SK-N-SH (cell line): ENCODE data around the gene CDC42. TPM values are rescaled to one million over a fixed set of nuclear protein-coding genes. Genes with fewer than 3 reads are reported as not detected.
A peak's percentile ranks its signal among the peaks of the same experiment; 100 is the strongest.

ENCODE experiments used
- CTCF ChIA-PET: fragments of 300-600, 350-600 bp; formaldehyde crosslinking; extraction: SDS; loops from one replicate; lab custom pipeline; 2021; lab: Yijun Ruan, JAX
- POLR2A ChIA-PET: fragments of 350-600 bp; sonication (Branson Sonifier 250); formaldehyde crosslinking; extraction: SDS; loops from one replicate; lab custom pipeline; 2020; ENCODE audit warnings: antibody characterized with exemption, inconsistent platforms; lab: Yijun Ruan, JAX
- DNase-seq: peaks from one replicate; pipeline ENCODE4 v3.0.0; 2012
- H2AFZ ChIP-seq: fragments of 200-600 bp; sonication (generic); 2 replicates; pipeline ENCODE4 v1.8.1; 2016; ENCODE audit warnings: antibody characterized with exemption, mild to moderate bottlenecking, low read depth
- H3F3A ChIP-seq: fragments of 200-600 bp; sonication (generic); replicated peaks from 2 replicates; pipeline ENCODE3; 2016; ENCODE audit warnings: antibody characterized with exemption, mild to moderate bottlenecking; ENCODE audit not compliant: insufficient read depth
- H3K27ac ChIP-seq, 2 experiments: fragments of 200-500 bp in 1 of 2; fragments of 200-600 bp in 1 of 2; sonication (Bioruptor generic) in 1 of 2; sonication (generic), shearing (Covaris generic) in 1 of 2; 2 replicates each; pipeline versions ENCODE4 v1.5.1 to v1.6.1; 2014 to 2016; ENCODE audit warnings: low read depth in 2 of 2, inconsistent platforms in 1 of 2, low read length in 1 of 2, mild to moderate bottlenecking in 1 of 2, mixed read lengths in 1 of 2
- H3K27me3 ChIP-seq: fragments of 200-600 bp; sonication (generic), shearing (Covaris generic); 2 replicates; pipeline ENCODE4 v1.6.1; 2016; ENCODE audit warnings: mixed run types; ENCODE audit not compliant: insufficient read depth
- H3K36me3 ChIP-seq, 2 experiments: fragments of 200-500 bp in 1 of 2; fragments of 200-600 bp in 1 of 2; sonication (Bioruptor generic) in 1 of 2; sonication (generic) in 1 of 2; replicated peaks in 1 of 2; 2 replicates each; pipeline versions ENCODE3 to v1.5.1; 2014 to 2016; ENCODE audit warnings: low read length in 1 of 2, mild to moderate bottlenecking in 1 of 2; ENCODE audit not compliant: insufficient read depth in 2 of 2, control insufficient read depth in 1 of 2
- H3K4me1 ChIP-seq, 2 experiments: fragments of 200-500 bp in 1 of 2; fragments of 200-600 bp in 1 of 2; sonication (Bioruptor generic) in 1 of 2; sonication (generic), shearing (Covaris generic) in 1 of 2; 2 replicates each; pipeline versions ENCODE4 v1.5.1 to v1.6.1; 2014 to 2016; ENCODE audit warnings: low read depth in 1 of 2, low read length in 1 of 2, mixed run types in 1 of 2; ENCODE audit not compliant: insufficient read depth in 2 of 2, control insufficient read depth in 1 of 2
- H3K4me2 ChIP-seq: fragments of 200-600 bp; sonication (generic), shearing (Covaris generic); 2 replicates; pipeline ENCODE4 v1.6.1; 2017; ENCODE audit warnings: mixed run types
- H3K4me3 ChIP-seq, 2 experiments: fragments of 200-500 bp in 1 of 2; fragments of 200-600 bp in 1 of 2; sonication (Bioruptor generic) in 1 of 2; sonication (generic), shearing (Covaris generic) in 1 of 2; 2 replicates each; pipeline versions ENCODE4 v1.5.1 to v1.8.1; 2014 to 2016; ENCODE audit warnings: low read depth in 2 of 2, inconsistent platforms in 1 of 2, low read length in 1 of 2, mild to moderate bottlenecking in 1 of 2, mixed read lengths in 1 of 2, moderate library complexity in 1 of 2
- H3K79me2 ChIP-seq: fragments of 200-600 bp; sonication (generic); 2 replicates; pipeline ENCODE4 v1.8.1; 2017; ENCODE audit warnings: mild to moderate bottlenecking; ENCODE audit not compliant: insufficient read depth
- H3K9ac ChIP-seq: fragments of 200-600 bp; sonication (generic); 2 replicates; pipeline ENCODE4 v1.6.1; 2017; ENCODE audit warnings: mixed run types
- H3K9me2 ChIP-seq: fragments of 200-600 bp; sonication (generic); 2 replicates; pipeline ENCODE4 v1.6.1; 2017; ENCODE audit warnings: mixed run types
- H3K9me3 ChIP-seq: fragments of 200-600 bp; sonication (generic); 2 replicates; pipeline ENCODE4 v1.6.1; 2017; ENCODE audit warnings: mixed run types, mild to moderate bottlenecking, moderate library complexity
- H4K20me1 ChIP-seq: fragments of 200-600 bp; sonication (generic); 2 replicates; pipeline ENCODE4 v1.6.1; 2017; ENCODE audit warnings: mild to moderate bottlenecking, mixed run types; ENCODE audit not compliant: insufficient read depth
- ELF1 ChIP-seq: IDR thresholded peaks from 2 replicates; pipeline ENCODE4 v1.4.0; 2012
- EZH2phosphoT487 ChIP-seq: fragments of 200-600 bp; sonication (generic); IDR thresholded peaks from 2 replicates; pipeline ENCODE4 v1.6.1; 2017; ENCODE audit warnings: low read depth, mixed run types, mild to moderate bottlenecking, antibody characterized with exemption, moderate library complexity, borderline replicate concordance
- FOSL2 ChIP-seq: IDR thresholded peaks from 2 replicates; pipeline ENCODE4 v1.4.0; 2012; ENCODE audit warnings: low read depth, mild to moderate bottlenecking, moderate library complexity, borderline replicate concordance
- FOXJ3 ChIP-seq: sonication (generic); formaldehyde crosslinking; IDR thresholded peaks from 2 replicates; pipeline ENCODE4 v1.5.1; 2020; ENCODE audit warnings: mild to moderate bottlenecking, missing genetic modification reagents
- FOXM1 ChIP-seq: IDR thresholded peaks from 2 replicates; pipeline ENCODE4 v1.4.0; 2012; ENCODE audit warnings: low read depth, mild to moderate bottlenecking
- GABPA ChIP-seq: IDR thresholded peaks from 2 replicates; pipeline ENCODE4 v1.4.0; 2012; ENCODE audit warnings: low read depth, mild to moderate bottlenecking
- GATA2 ChIP-seq: sonication (generic); formaldehyde crosslinking; IDR thresholded peaks from 2 replicates; pipeline ENCODE4 v1.5.0; 2020; ENCODE audit warnings: mild to moderate bottlenecking, missing genetic modification reagents
- NFIC ChIP-seq: IDR thresholded peaks from 2 replicates; pipeline ENCODE4 v1.4.0; 2012; ENCODE audit warnings: borderline replicate concordance
- NRF1 ChIP-seq: IDR thresholded peaks from 2 replicates; pipeline ENCODE4 v1.6.1; 2012; ENCODE audit warnings: low read depth, mild to moderate bottlenecking, low read length
- POLR2AphosphoS5 ChIP-seq: IDR thresholded peaks from 2 replicates; pipeline ENCODE4 v1.6.1; 2012; ENCODE audit warnings: low read depth, low read length
- REST ChIP-seq: IDR thresholded peaks from 2 replicates; pipeline ENCODE4 v1.6.1; 2012; ENCODE audit warnings: mild to moderate bottlenecking, low read depth, low read length, moderate library complexity
- SIN3A ChIP-seq: IDR thresholded peaks from 2 replicates; pipeline ENCODE4 v1.6.1; 2012; ENCODE audit warnings: low read depth, mild to moderate bottlenecking, low read length, moderate library complexity, borderline replicate concordance
- WGBS: methylation state at CpG from one replicate; pipeline ENCODE4 v1.1.6; 2017; ENCODE audit warnings: low lambda C conversion rate; 5-methylcytosine and 5-hydroxymethylcytosine counted together
- polyA plus RNA-seq, 3 experiments: library from polyadenylated mRNA; depleted of rRNA; stranded (reverse); fragments of >200 nt; gene quantifications; 2 replicates each; pipeline ENCODE4 v1.2.3, GENCODE V29; 2012
- TF ChIP-seq, protein P1 (sequence below): IDR thresholded peaks from 2 replicates; pipeline ENCODE4 v1.4.0; 2012; ENCODE audit warnings: low read depth
- TF ChIP-seq, protein P2 (sequence below): fragments of 200-600 bp; sonication (generic); IDR thresholded peaks from 2 replicates; pipeline ENCODE4 v1.6.1; 2017; ENCODE audit warnings: antibody characterized with exemption, mild to moderate bottlenecking, moderate library complexity

Gene CDC42
- polyA plus RNA-seq, 1 of the 3 experiments (the other 2 are of a cell fraction) = 113 TPM

DNA sequence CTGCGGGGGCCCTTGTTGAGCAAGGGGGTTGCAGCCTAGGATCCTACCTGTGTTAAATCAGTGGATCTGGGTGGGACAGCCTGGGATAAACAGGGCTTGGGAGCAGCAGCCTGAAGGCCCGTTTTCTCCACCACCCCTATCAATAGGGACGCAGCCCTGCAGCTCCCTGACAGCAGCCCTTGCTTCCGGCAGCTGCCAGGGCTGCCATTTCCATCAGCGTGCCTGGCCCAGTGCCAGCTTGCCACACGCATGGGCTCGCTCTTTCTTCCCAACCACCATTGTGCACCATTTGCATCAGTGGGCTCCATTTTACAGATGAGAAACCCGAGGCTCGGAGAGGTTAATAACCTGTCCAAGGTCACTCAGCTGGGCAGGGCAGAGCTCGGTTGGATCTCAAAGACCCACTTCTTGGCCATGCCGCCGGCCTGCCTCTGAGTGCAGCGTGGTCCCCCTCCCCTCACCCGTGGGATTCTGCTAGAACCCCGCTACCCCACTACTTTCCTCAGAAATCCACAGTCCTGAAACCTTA lies 86.6 kb downstream of the CDC42 start:
- POLR2A ChIA-PET = no interaction called here
- Histone ChIP-seq H3K4me1 (peaks cover 0 to 31% of the 10 kb centered on the region in 2 experiments; a peak in 1 of 4 replicates), H2AFZ (no peak overlapping the region), H3K79me2 (no peaks in the 10 kb centered on the region), H4K20me1 (peaks cover 30% of the 10 kb centered on the region), H3F3A (no peaks in the 10 kb centered on the region), H3K36me3 (no peaks in the 10 kb centered on the region), H3K9me3 (no peaks in the 10 kb centered on the region), H3K9me2 (no peaks in the 10 kb centered on the region), H3K4me3 (no peak overlapping the region), H3K4me2 (no peak overlapping the region), H3K27me3 (no peaks in the 10 kb centered on the region; the same call in 1 of the 2 replicates), H3K27ac (no peak overlapping the region), H3K9ac (no peak overlapping the region)
- WGBS = 76% methylated on average over 12 of the region's 15 CpGs
- peak; percentile 74 for DNase-seq
- TF ChIP-seq POLR2AphosphoS5 = no peak
- TF ChIP-seq GABPA = no peak
- TF ChIP-seq FOSL2 = no peak
- no peak for TF ChIP-seq NRF1
- peak; percentile 12; the same call in 1 of the 2 replicates for TF ChIP-seq NFIC
- TF ChIP-seq EZH2phosphoT487 = no peak
- CTCF ChIA-PET = interaction anchor here (0.7 to 3.9 kb wide), 11 partner anchors 8 to 560 kb away, joined by 3 to 30 read pairs (median 3); no protein-coding TSS in a partner anchor

DNA sequence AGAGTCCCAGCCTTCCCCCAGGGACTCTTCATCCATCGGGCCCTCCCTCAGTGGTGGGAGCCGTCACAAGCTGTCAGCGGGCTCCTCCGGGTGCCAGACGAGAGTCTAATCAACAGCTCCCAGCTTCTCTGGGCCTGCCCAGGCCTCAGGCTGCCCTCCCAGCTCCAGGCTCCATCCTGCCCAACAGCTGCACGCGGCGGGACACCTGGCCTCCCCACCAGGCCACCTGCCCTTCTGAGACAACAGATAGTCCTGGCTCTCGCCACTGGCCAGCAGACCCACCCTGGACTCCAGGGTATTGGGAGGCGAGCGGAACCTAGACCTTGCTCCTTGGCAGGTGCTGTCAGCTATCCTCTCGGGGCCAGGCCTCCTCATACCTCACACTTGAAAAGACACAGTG lies 87.3 kb downstream of the CDC42 start:
- TF ChIP-seq, protein P1, sequence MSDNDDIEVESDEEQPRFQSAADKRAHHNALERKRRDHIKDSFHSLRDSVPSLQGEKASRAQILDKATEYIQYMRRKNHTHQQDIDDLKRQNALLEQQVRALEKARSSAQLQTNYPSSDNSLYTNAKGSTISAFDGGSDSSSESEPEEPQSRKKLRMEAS = no peak
- TF ChIP-seq GABPA (no peak), GATA2 (CRISPR knock-in tag) (no peak), FOXM1 (no peak), ELF1 (no peak), SIN3A (no peak), FOXJ3 (no peak), REST (no peak), NFIC (no peak)
- TF ChIP-seq, protein P2, sequence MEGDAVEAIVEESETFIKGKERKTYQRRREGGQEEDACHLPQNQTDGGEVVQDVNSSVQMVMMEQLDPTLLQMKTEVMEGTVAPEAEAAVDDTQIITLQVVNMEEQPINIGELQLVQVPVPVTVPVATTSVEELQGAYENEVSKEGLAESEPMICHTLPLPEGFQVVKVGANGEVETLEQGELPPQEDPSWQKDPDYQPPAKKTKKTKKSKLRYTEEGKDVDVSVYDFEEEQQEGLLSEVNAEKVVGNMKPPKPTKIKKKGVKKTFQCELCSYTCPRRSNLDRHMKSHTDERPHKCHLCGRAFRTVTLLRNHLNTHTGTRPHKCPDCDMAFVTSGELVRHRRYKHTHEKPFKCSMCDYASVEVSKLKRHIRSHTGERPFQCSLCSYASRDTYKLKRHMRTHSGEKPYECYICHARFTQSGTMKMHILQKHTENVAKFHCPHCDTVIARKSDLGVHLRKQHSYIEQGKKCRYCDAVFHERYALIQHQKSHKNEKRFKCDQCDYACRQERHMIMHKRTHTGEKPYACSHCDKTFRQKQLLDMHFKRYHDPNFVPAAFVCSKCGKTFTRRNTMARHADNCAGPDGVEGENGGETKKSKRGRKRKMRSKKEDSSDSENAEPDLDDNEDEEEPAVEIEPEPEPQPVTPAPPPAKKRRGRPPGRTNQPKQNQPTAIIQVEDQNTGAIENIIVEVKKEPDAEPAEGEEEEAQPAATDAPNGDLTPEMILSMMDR = no peak
- H3F3A ChIP-seq = no peaks in the 10 kb centered on the region
- H3K27ac ChIP-seq = no peak overlapping the region
- H3K4me3 ChIP-seq = no peak overlapping the region
- WGBS = 80% methylated on average over 3 of the region's 12 CpGs
- ChIA-PET POLR2A (no interaction called here), CTCF (interaction anchor here (0.7 to 3.9 kb wide), 12 partner anchors 8 to 559 kb away, joined by 3 to 30 read pairs (median 3); no protein-coding TSS in a partner anchor)
- H3K79me2 ChIP-seq = no peaks in the 10 kb centered on the region
- H3K27me3 ChIP-seq = peaks cover 4% of the 10 kb centered on the region; the same call in 1 of the 2 replicates
- H4K20me1 ChIP-seq = peaks cover 30% of the 10 kb centered on the region
- H3K9me2 ChIP-seq = no peaks in the 10 kb centered on the region
- no peak overlapping the region for H3K9ac ChIP-seq
- H2AFZ ChIP-seq = no peak overlapping the region
- H3K4me2 ChIP-seq = no peak overlapping the region
- peaks cover 0 to 31% of the 10 kb centered on the region in 2 experiments; a peak in 1 of 4 replicates for H3K4me1 ChIP-seq
- no peaks in the 10 kb centered on the region for H3K36me3 ChIP-seq
- no peak for DNase-seq
- H3K9me3 ChIP-seq = no peaks in the 10 kb centered on the region
